HL-60 (cell line): ENCODE data around the gene PHLPP2.

Experiments
- DNase-seq, 2 experiments: peaks; one replicate each; pipeline ENCODE4 v3.0.0-alpha.2; 2010 to 2020; ENCODE audit warnings: low read depth in 1 of 2, low spot score in 1 of 2
- H3K27ac ChIP-seq: fragments of 250-450 bp; sonication (Bioruptor Pico); replicated peaks from 2 replicates; pipeline ENCODE4 v1.5.1; 2020; ENCODE audit warnings: mild to moderate bottlenecking, moderate library complexity
- H3K27me3 ChIP-seq: fragments of 250-450 bp; sonication (Bioruptor Pico); 2 replicates; pipeline ENCODE4 v1.5.1; 2021; ENCODE audit warnings: mild to moderate bottlenecking, moderate library complexity; ENCODE audit not compliant: insufficient read depth, poor library complexity, severe bottlenecking
- H3K4me3 ChIP-seq: replicated peaks from 2 replicates; pipeline ENCODE4 v1.5.1; 2011; ENCODE audit warnings: mild to moderate bottlenecking, control low read depth, low read length; ENCODE audit not compliant: insufficient read depth
- GABPA ChIP-seq: IDR thresholded peaks from 2 replicates; pipeline ENCODE4 v1.6.1; 2012; ENCODE audit warnings: low read depth
- POLR2AphosphoS5 ChIP-seq: IDR thresholded peaks from 2 replicates; pipeline ENCODE4 v1.6.1; 2012; ENCODE audit warnings: low read depth
- REST ChIP-seq: IDR thresholded peaks from 2 replicates; pipeline ENCODE4 v1.6.1; 2012; ENCODE audit warnings: low read depth; ENCODE audit not compliant: insufficient replicate concordance
- SPI1 ChIP-seq: IDR thresholded peaks from 2 replicates; pipeline ENCODE4 v1.6.1; 2012; ENCODE audit warnings: low read depth, mild to moderate bottlenecking, borderline replicate concordance
- TF ChIP-seq, protein P1 (sequence below): IDR thresholded peaks from one replicate; pipeline ENCODE4 v1.5.1; 2011; ENCODE audit warnings: low read length, control low read depth, inconsistent platforms; ENCODE audit not compliant: insufficient read depth

Gene PHLPP2

GRCh38 chr16:71708696-71709095, 15.8 kb downstream of the PHLPP2 start:
- H3K27me3 ChIP-seq = no peaks in the 10 kb centered on the region
- no peak overlapping the region for H3K4me3 ChIP-seq
- no peak overlapping the region for H3K27ac ChIP-seq
- DNase-seq = no peak
- TF ChIP-seq GABPA = no peak
- no peak for TF ChIP-seq SPI1
- TF ChIP-seq POLR2AphosphoS5 = no peak
- no peak for TF ChIP-seq REST
- TF ChIP-seq, protein P1, sequence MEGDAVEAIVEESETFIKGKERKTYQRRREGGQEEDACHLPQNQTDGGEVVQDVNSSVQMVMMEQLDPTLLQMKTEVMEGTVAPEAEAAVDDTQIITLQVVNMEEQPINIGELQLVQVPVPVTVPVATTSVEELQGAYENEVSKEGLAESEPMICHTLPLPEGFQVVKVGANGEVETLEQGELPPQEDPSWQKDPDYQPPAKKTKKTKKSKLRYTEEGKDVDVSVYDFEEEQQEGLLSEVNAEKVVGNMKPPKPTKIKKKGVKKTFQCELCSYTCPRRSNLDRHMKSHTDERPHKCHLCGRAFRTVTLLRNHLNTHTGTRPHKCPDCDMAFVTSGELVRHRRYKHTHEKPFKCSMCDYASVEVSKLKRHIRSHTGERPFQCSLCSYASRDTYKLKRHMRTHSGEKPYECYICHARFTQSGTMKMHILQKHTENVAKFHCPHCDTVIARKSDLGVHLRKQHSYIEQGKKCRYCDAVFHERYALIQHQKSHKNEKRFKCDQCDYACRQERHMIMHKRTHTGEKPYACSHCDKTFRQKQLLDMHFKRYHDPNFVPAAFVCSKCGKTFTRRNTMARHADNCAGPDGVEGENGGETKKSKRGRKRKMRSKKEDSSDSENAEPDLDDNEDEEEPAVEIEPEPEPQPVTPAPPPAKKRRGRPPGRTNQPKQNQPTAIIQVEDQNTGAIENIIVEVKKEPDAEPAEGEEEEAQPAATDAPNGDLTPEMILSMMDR = no peak

GRCh38 chr16:71707199-71707598, 17.3 kb downstream of the PHLPP2 start:
- TF ChIP-seq POLR2AphosphoS5 (no peak), REST (no peak)
- Histone ChIP-seq H3K4me3 (no peak overlapping the region), H3K27ac (no peak overlapping the region), H3K27me3 (no peaks in the 10 kb centered on the region)
- no peak for DNase-seq

- no peak for DNase-seq
- Histone ChIP-seq H3K27me3 (no peaks in the 10 kb centered on the region), H3K4me3 (no peak overlapping the region), H3K27ac (no peak overlapping the region)
- TF ChIP-seq GABPA (no peak), SPI1 (no peak), REST (no peak), POLR2AphosphoS5 (no peak)
Measured at GRCh38 chr16:71706046-71706445, 18.5 kb downstream of the PHLPP2 start.

GRCh38 chr16:71703333-71703732, 21.2 kb downstream of the PHLPP2 start:
- DNase-seq = no peak
- TF ChIP-seq GABPA = no peak
- TF ChIP-seq REST = no peak
- no peak for TF ChIP-seq POLR2AphosphoS5
- TF ChIP-seq, protein P1 = no peak
- no peak for TF ChIP-seq SPI1
- Histone ChIP-seq H3K4me3 (no peak overlapping the region), H3K27ac (no peak overlapping the region), H3K27me3 (no peaks in the 10 kb centered on the region)
